Right lobe of liver (tissue), 6 donors: ENCODE measurements around the gene ADGRB3. TPM values are rescaled to one million over a fixed set of nuclear protein-coding genes. Genes with fewer than 3 reads are reported as not detected.

Experiments
- ATAC-seq, 4 donors: fragments of 200-7000 bp; cut with Tn5 transposase; one replicate each; pipeline ENCODE4 v1.9.1; 2020; ENCODE audit warnings: mild to moderate bottlenecking in 4 of 4, moderate library complexity in 4 of 4
- DNase-seq, 3 donors: peaks; one replicate each; pipeline ENCODE4 v3.0.0-alpha.2; 2020
- H3K27ac ChIP-seq, 3 donors: fragments of 200-600 bp; one replicate each; pipeline ENCODE4 v1.8.0; 2022
- H3K27me3 ChIP-seq, 2 donors: fragments of 200-600 bp; one replicate each; pipeline ENCODE4 v1.8.0; 2022
- H3K36me3 ChIP-seq, 4 donors: fragments of 200-600 bp; sonication (generic) in 1 of 4; one replicate each; pipeline versions ENCODE4 v1.5.1 to v1.8.0; 2017 to 2022; ENCODE audit warnings: control low read depth in 1 of 4
- H3K4me1 ChIP-seq, 4 donors: fragments of 200-600 bp; sonication (generic) in 1 of 4; one replicate each; pipeline versions ENCODE4 v1.5.1 to v1.8.0; 2017 to 2022; ENCODE audit warnings: control low read depth in 1 of 4
- H3K4me3 ChIP-seq, 3 donors: fragments of 200-600 bp; one replicate each; pipeline ENCODE4 v1.8.0; 2022
- H3K9me3 ChIP-seq, 4 donors: fragments of 200-600 bp; sonication (generic) in 1 of 4; one replicate each; pipeline versions ENCODE4 v1.5.1 to v1.8.0; 2017 to 2022; ENCODE audit warnings: control low read depth in 1 of 4
- CTCF ChIP-seq, 4 donors: fragments of 200-600 bp in 3 of 4; fragments of 450-650 bp in 1 of 4; IDR thresholded peaks; one replicate each; pipeline versions ENCODE4 v1.5.1 to v1.8.0; 2016 to 2022; ENCODE audit warnings: antibody characterized with exemption in 4 of 4, mild to moderate bottlenecking in 2 of 4
- POLR2A ChIP-seq: fragments of 450-650 bp; IDR thresholded peaks from one replicate; pipeline ENCODE4 v1.6.1; 2017; ENCODE audit warnings: antibody characterized with exemption, mild to moderate bottlenecking
- WGBS: methylation state at CpG from one replicate; pipeline ENCODE4 v1.1.6; 2018; ENCODE audit warnings: low coverage, low lambda C conversion rate; ENCODE audit not compliant: insufficient coverage; ENCODE audit errors: missing lambda C conversion rate; 5-methylcytosine and 5-hydroxymethylcytosine counted together
- intact Hi-C, 2 donors: fragments of 100-400 bp; cut with DNase I; formaldehyde crosslinking; loops; one replicate each; pipeline versions ENCODE4 v1.11.2 to v1.14.1; 2022
- total RNA-seq, 6 experiments: library from RNA; depleted of rRNA in 2 of 6; stranded (reverse); fragments of >200 nt in 2 of 6; fragmentation: NEBNext Ultra II Directional in 3 of 6; extraction: Animal tissue kit (Norgen Biotek cat#: 25700) in 3 of 6; gene quantifications; one replicate each; pipeline versions ENCODE4 v1.1.0 to v1.2.4, GENCODE V29; 2016 to 2023
- donor health status: DM: no; HTN: yes; CAD: no.
- donor health status: DM: no; HTN: no; CAD: no.
- donor health status: DM: no; HTN: no; CAD: no.
- donor health status: DM: no; HTN: yes; CAD: no.
- donor health status: DM: no; HTN: yes; CAD: no.

The ADGRB3 gene
- total RNA-seq, 6 experiments from 2014 or later: 0.18 to 0.42 (median 0.24) TPM

DNA sequence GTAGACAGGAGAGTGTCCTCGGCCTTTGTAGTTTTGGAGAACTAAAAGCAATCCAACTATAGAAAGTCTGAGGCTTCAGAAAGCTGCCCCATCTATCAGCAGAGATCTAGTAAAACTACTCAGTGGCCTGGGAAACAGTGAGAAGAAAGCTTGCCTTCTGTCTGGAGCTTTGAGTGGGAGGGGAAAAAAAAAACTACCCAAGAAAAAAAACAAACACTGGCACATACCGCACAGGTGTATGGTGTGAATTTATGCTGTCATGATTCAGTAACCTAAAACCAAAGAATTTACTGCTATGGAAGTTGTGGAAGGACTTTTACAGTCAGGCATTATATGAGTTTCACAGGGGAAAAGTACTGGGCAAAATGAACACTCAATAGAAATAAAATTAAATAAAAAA is 280.5 kb downstream of the ADGRB3 start:
- H3K36me3 ChIP-seq: no peaks in the 10 kb centered on the region
- intact Hi-C loops: no loop called here
- TF ChIP-seq CTCF (IDR thresholded peaks at IDR 0.05) (no peak), POLR2A (no peak)
- H3K9me3 ChIP-seq: no peaks in the 10 kb centered on the region
- no peak overlapping the region for H3K27ac ChIP-seq
- H3K27me3 ChIP-seq: no peaks in the 10 kb centered on the region
- DNase-seq: no peak
- H3K4me3 ChIP-seq: no peak overlapping the region
- no peaks in the 10 kb centered on the region for H3K4me1 ChIP-seq
- WGBS: 76% methylated on average over 2 of the region's 2 CpGs
- ATAC-seq: no peak

DNA sequence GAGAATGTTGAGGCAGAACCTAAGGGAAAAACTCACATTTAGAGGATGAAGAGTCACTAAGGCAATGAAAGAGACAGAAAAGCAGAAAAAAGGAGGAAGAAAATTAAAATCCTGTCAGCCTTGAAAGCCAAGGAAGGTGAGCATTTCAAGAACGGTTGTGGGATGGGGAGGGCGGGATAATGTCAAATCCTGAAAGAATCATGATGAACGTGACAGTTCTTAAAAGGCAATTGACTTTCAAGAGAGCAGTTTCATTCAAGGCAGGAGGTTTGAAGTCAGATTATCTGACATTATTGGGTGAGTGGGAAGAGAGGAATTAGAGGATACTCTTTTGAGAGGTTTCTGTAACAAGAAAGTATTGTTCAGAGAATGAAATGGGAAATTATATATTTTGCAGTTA is 284.5 kb downstream of the ADGRB3 start:
- Histone ChIP-seq H3K27ac (no peak overlapping the region), H3K9me3 (no peaks in the 10 kb centered on the region), H3K36me3 (no peaks in the 10 kb centered on the region), H3K4me1 (no peaks in the 10 kb centered on the region), H3K4me3 (no peak overlapping the region), H3K27me3 (no peaks in the 10 kb centered on the region)
- no peak for TF ChIP-seq POLR2A
- no peak for TF ChIP-seq CTCF (IDR thresholded peaks at IDR 0.05)
- WGBS: 46% methylated on average over 3 of the region's 3 CpGs
- DNase-seq: no peak
- intact Hi-C loops: no loop called here
- no peak for ATAC-seq

GRCh38 chr6:68941345-68941744 is 306.3 kb downstream of the ADGRB3 start:
- H3K4me3 ChIP-seq: no peak overlapping the region
- ATAC-seq (no peak), DNase-seq (no peak)
- H3K27ac ChIP-seq: no peak overlapping the region
- H3K9me3 ChIP-seq: no peaks in the 10 kb centered on the region
- intact Hi-C loops: no loop called here
- no peaks in the 10 kb centered on the region for H3K27me3 ChIP-seq
- TF ChIP-seq CTCF (IDR thresholded peaks at IDR 0.05) (no peak), POLR2A (no peak)
- H3K36me3 ChIP-seq: no peaks in the 10 kb centered on the region
- WGBS: 87% methylated on average over 2 of the region's 2 CpGs
- H3K4me1 ChIP-seq: no peaks in the 10 kb centered on the region

DNA sequence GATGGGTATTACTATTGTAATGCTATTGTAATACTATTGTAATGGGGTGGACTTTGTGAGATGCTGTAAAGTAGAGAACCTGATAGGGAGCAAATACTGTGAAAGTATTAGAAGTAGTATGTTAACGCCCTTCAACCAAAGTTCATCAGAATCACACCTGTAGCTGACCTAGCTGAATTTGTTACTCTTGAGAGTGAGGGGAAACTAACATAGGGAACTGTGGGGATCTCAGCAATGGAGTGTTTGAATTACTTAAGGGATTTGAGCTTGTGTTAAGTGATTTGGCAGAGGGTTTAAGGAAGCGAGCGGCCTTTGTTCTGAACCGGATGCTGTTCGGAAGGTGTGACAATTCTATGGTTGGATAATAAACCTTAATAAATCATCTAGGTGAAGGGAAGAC is 312.6 kb downstream of the ADGRB3 start:
- no peak overlapping the region for H3K27ac ChIP-seq
- WGBS: 69% methylated on average over 5 of the region's 5 CpGs
- H3K9me3 ChIP-seq: no peaks in the 10 kb centered on the region
- no peak for TF ChIP-seq CTCF (IDR thresholded peaks at IDR 0.05)
- no peak for TF ChIP-seq POLR2A
- H3K4me1 ChIP-seq: no peaks in the 10 kb centered on the region
- DNase-seq: no peak
- intact Hi-C loops: no loop called here
- no peak for ATAC-seq
- no peak overlapping the region for H3K4me3 ChIP-seq
- no peaks in the 10 kb centered on the region for H3K36me3 ChIP-seq
- no peaks in the 10 kb centered on the region for H3K27me3 ChIP-seq

GRCh38 chr6:68951270-68951669 is 316.2 kb downstream of the ADGRB3 start:
- DNase-seq (no peak), ATAC-seq (no peak)
- Histone ChIP-seq H3K27ac (no peak overlapping the region), H3K36me3 (no peaks in the 10 kb centered on the region), H3K9me3 (no peaks in the 10 kb centered on the region), H3K4me3 (no peak overlapping the region), H3K4me1 (no peaks in the 10 kb centered on the region), H3K27me3 (no peaks in the 10 kb centered on the region)
- TF ChIP-seq POLR2A (no peak), CTCF (IDR thresholded peaks at IDR 0.05) (no peak)
- intact Hi-C loops: no loop called here
- WGBS: 27% methylated on average over 10 of the region's 10 CpGs
